AG04449 (cell line): ENCODE data around the gene HPD.

Experiments
- CTCF ChIA-PET: fragments of 350-600 bp; formaldehyde crosslinking; extraction: SDS; loops from one replicate; lab custom pipeline; 2021; ENCODE audit warnings: antibody characterized with exemption; lab: Yijun Ruan, JAX
- POLR2A ChIA-PET: fragments of 400-600, 350-600 bp; formaldehyde crosslinking; extraction: SDS; loops from one replicate; lab custom pipeline; 2020; ENCODE audit warnings: antibody characterized with exemption, inconsistent platforms; lab: Yijun Ruan, JAX
- DNase-seq: peaks from one replicate; pipeline ENCODE4 v3.0.0-alpha.2; 2010; ENCODE audit warnings: low read depth, low spot score
- H3K4me3 ChIP-seq: 2 replicates; pipeline ENCODE4 v1.5.1; 2011; ENCODE audit warnings: low read depth, mild to moderate bottlenecking, control low read depth, low read length
- CTCF ChIP-seq: IDR thresholded peaks from one replicate; pipeline ENCODE4 v1.5.1; 2011; ENCODE audit warnings: mild to moderate bottlenecking, moderate library complexity, low read length, control low read depth, inconsistent platforms; ENCODE audit not compliant: insufficient read depth; ENCODE audit errors: missing control alignments

HPD gene

GRCh38 chr12:121858662-121859572 lies at the start of gene HPD:
TSS of gene HPD (minus strand) at chr12:121858859. CDS start at chr12:121858823, 36 bp downstream.
- no peak for TF ChIP-seq CTCF
- H3K4me3 ChIP-seq: no peak within 1 kb of the TSS
- no peak for DNase-seq
- CTCF ChIA-PET: interaction anchor here (0.9 to 4.2 kb wide), 4 partner anchors 21 to 86 kb away, joined by 3 to 16 read pairs (median 6); partner anchors contain the start of gene PSMD9
- POLR2A ChIA-PET: no interaction called here

GRCh38 chr12:121905746-121906145 lies 47.1 kb upstream of the HPD start:
- no peak for TF ChIP-seq CTCF
- CTCF ChIA-PET: interaction anchor here (1.0 to 2.0 kb wide), 5 partner anchors 11 to 113 kb away, joined by 3 to 8 read pairs (median 3); partner anchors contain the start of gene CFAP251
- POLR2A ChIA-PET: interaction anchor here (0.6 kb wide), 1 partner anchor 102 kb away, joined by 3 read pairs; no protein-coding TSS in a partner anchor
- H3K4me3 ChIP-seq: no peak overlapping the region
- DNase-seq: no peak

GRCh38 chr12:121903202-121903601 lies 44.5 kb upstream of the HPD start:
- ChIA-PET POLR2A (no interaction called here), CTCF (interaction anchor here (0.8 to 1.5 kb wide), 5 partner anchors 10 to 91 kb away, joined by 3 to 8 read pairs (median 5); partner anchors contain the start of gene PSMD9)
- no peak overlapping the region for H3K4me3 ChIP-seq
- DNase-seq: no peak
- no peak for TF ChIP-seq CTCF

GRCh38 chr12:121899590-121899989 lies 40.9 kb upstream of the HPD start:
- POLR2A ChIA-PET: no interaction called here
- DNase-seq: no peak
- no peak for TF ChIP-seq CTCF
- H3K4me3 ChIP-seq: no peak overlapping the region
- CTCF ChIA-PET: interaction anchor here (0.8 to 2.9 kb wide), 3 partner anchors 10 to 104 kb away, joined by 4 to 15 read pairs (median 4); no protein-coding TSS in a partner anchor

- POLR2A ChIA-PET: no interaction called here
- CTCF ChIA-PET: interaction anchor here (1.1 to 11.5 kb wide), 5 partner anchors 9 to 103 kb away, joined by 3 to 230 read pairs (median 5); partner anchors contain the start of genes CFAP251 and RHOF
- no peak for DNase-seq
- no peak for TF ChIP-seq CTCF
- H3K4me3 ChIP-seq: no peak overlapping the region
These were observed 39.6 kb upstream of the HPD start for GRCh38 chr12:121898287-121898686.

- ChIA-PET CTCF (interaction anchor here (0.8 to 11.5 kb wide), 3 partner anchors 24 to 99 kb away, joined by 3 to 230 read pairs (median 3); partner anchors contain the start of genes CFAP251 and RHOF), POLR2A (interaction anchor here (0.6 kb wide), 2 partner anchors 12 to 97 kb away, joined by 3 read pairs; no protein-coding TSS in a partner anchor)
- peak; percentile 22 for TF ChIP-seq CTCF
- DNase-seq: no peak
- H3K4me3 ChIP-seq: no peak overlapping the region
These were observed 36.0 kb upstream of the HPD start for GRCh38 chr12:121894633-121895032.
